Measurements from ENCODE around the gene CENPM. TPM values are rescaled to one million over a fixed set of nuclear protein-coding genes. Genes with fewer than 3 reads are reported as not detected.

The CENPM gene
- total and polyA plus RNA-seq, 4 donors, result 0.17 to 26.3 (median 2.3) TPM

DNA sequence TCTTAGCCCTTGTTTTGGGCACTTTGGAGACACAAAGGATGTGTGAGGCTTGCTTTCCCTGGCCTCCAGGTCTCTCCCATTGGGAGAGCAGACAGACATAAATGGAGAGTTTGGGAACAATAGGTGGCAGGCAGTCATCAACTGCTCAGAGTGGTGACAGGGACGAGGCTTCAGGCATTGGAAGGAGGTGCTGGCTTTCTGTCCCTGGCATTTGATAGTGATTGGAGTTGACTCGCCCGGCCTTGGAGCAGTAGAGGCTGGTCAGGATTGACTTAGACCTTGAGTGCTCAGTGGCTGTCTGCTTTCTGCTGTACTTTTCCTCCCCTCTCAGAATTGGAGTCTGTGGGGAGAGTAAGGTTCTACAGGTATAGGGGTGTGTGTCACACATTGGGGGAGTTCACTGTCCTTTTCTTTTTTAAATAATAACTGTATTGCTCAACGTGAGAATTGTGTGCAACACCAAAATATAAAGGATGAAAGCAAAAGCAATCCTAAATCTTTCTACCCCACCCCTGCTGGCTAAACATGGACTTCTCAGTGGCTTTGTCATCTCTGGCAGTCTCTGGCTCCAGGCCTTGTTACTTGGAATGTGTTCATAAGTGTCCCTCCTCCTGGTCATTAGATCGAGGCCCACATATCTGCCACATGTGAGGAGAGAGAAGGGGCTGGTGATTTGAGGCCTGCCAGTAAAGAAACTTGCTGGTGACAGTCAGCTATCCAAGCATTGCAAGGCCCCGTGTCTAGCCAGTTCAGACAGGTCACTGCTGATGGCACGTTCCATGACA, 53.2 kb downstream of the CENPM start (continued):
- no peak for TF ChIP-seq SP1 (IDR thresholded peaks at IDR 0.05)
- no peak for TF ChIP-seq TAF1 (conservative IDR thresholded peaks at IDR 0.05)
- TF ChIP-seq JUND (IDR thresholded peaks at IDR 0.05), result no peak
- TF ChIP-seq HNF4G (IDR thresholded peaks at IDR 0.05), result no peak
- TF ChIP-seq FOXA2 (IDR thresholded peaks at IDR 0.05), result no peak

DNA sequence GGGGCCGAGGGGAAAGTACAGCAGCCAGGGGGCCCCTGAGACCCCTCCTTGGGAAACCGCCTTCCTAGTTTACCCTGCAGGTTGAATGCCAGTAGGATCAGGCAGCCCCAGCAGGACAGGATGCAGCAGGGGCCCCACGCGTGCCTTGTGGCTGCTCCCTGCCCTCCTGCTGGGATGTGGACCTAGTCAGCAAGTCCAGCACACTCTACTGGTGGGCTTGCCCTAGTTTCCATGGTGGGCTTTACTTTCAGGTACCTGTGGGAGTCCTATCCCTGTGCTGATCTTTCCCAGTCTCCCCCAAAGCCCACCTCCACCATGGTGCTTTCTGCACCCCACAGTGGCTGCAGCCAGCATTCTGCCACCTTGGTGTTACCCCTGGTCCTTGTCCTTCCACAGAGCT, 54.2 kb downstream of the CENPM start:
- 95% methylated on average over 4 of the region's 4 CpGs for WGBS

DNA sequence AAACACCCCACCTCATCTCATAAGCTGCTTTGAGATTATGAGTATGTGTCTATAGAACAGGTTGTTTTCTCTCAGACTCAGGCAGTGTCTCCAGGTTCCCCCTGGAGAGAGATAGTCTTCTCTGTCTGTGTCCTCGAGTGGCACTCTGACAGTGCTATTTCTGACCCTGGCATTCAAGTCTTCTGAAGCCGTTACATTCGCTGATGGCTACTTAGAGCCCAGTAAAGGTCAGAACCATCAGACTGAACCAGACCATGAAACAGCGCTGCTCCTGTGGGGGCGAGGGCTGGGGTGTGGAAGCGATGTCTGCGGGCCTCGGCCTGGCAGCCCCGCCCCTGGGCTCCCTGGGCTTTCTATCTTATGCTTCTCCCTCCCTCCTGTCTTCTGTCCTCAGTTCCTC, 55.5 kb downstream of the CENPM start:
- no peaks in the 10 kb centered on the region for H3K4me1 ChIP-seq (ENCODE audit: control insufficient read depth in 4 of 4, insufficient read depth in 4 of 4, low read length in 3 of 4)
- H3K4me3 ChIP-seq (ENCODE audit: low read depth in 1 of 3, low read length in 3 of 3), result no peak overlapping the region
- no peak for DNase-seq (ENCODE audit: low spot score)
- WGBS, result 98% methylated on average over 9 of the region's 9 CpGs
- H3K36me3 ChIP-seq (ENCODE audit: control insufficient read depth in 4 of 4, insufficient read depth in 3 of 4, low read depth in 1 of 4, low read length in 3 of 4), result peaks cover 4 to 75% (median 56%) of the 10 kb centered on the region in 4 donors
- no peaks in the 10 kb centered on the region for H3K27me3 ChIP-seq (ENCODE audit: control insufficient read depth in 4 of 4, insufficient read depth in 4 of 4, low read length in 3 of 4)
- H3K9ac ChIP-seq (ENCODE audit: low read depth in 1 of 2, low read length in 2 of 2), result no peak overlapping the region
- no peaks in the 10 kb centered on the region for H3K9me3 ChIP-seq (ENCODE audit: control insufficient read depth in 4 of 4, low read length in 3 of 4)
- H3K27ac ChIP-seq (ENCODE audit: low read depth in 1 of 2, low read length in 2 of 2), result no peak overlapping the region
- TF ChIP-seq FOXA2 (IDR thresholded peaks at IDR 0.05), result no peak
- TF ChIP-seq, protein P1, sequence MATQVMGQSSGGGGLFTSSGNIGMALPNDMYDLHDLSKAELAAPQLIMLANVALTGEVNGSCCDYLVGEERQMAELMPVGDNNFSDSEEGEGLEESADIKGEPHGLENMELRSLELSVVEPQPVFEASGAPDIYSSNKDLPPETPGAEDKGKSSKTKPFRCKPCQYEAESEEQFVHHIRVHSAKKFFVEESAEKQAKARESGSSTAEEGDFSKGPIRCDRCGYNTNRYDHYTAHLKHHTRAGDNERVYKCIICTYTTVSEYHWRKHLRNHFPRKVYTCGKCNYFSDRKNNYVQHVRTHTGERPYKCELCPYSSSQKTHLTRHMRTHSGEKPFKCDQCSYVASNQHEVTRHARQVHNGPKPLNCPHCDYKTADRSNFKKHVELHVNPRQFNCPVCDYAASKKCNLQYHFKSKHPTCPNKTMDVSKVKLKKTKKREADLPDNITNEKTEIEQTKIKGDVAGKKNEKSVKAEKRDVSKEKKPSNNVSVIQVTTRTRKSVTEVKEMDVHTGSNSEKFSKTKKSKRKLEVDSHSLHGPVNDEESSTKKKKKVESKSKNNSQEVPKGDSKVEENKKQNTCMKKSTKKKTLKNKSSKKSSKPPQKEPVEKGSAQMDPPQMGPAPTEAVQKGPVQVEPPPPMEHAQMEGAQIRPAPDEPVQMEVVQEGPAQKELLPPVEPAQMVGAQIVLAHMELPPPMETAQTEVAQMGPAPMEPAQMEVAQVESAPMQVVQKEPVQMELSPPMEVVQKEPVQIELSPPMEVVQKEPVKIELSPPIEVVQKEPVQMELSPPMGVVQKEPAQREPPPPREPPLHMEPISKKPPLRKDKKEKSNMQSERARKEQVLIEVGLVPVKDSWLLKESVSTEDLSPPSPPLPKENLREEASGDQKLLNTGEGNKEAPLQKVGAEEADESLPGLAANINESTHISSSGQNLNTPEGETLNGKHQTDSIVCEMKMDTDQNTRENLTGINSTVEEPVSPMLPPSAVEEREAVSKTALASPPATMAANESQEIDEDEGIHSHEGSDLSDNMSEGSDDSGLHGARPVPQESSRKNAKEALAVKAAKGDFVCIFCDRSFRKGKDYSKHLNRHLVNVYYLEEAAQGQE (IDR thresholded peaks at IDR 0.05), result no peak
- TF ChIP-seq NR2F2 (IDR thresholded peaks at IDR 0.05), result no peak
- TF ChIP-seq, protein P2, sequence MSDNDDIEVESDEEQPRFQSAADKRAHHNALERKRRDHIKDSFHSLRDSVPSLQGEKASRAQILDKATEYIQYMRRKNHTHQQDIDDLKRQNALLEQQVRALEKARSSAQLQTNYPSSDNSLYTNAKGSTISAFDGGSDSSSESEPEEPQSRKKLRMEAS (IDR thresholded peaks at IDR 0.05), result no peak
- TF ChIP-seq RXRA (IDR thresholded peaks at IDR 0.05), result no peak
- TF ChIP-seq RAD21 (IDR thresholded peaks at IDR 0.05), result no peak
- TF ChIP-seq SP1 (IDR thresholded peaks at IDR 0.05), result no peak
- TF ChIP-seq, protein P3, sequence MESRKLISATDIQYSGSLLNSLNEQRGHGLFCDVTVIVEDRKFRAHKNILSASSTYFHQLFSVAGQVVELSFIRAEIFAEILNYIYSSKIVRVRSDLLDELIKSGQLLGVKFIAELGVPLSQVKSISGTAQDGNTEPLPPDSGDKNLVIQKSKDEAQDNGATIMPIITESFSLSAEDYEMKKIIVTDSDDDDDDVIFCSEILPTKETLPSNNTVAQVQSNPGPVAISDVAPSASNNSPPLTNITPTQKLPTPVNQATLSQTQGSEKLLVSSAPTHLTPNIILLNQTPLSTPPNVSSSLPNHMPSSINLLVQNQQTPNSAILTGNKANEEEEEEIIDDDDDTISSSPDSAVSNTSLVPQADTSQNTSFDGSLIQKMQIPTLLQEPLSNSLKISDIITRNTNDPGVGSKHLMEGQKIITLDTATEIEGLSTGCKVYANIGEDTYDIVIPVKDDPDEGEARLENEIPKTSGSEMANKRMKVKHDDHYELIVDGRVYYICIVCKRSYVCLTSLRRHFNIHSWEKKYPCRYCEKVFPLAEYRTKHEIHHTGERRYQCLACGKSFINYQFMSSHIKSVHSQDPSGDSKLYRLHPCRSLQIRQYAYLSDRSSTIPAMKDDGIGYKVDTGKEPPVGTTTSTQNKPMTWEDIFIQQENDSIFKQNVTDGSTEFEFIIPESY (IDR thresholded peaks at IDR 0.05), result no peak
- no peak for TF ChIP-seq YY1 (IDR thresholded peaks at IDR 0.05)
- TF ChIP-seq JUND (IDR thresholded peaks at IDR 0.05), result no peak
- TF ChIP-seq HNF4G (IDR thresholded peaks at IDR 0.05), result no peak
- no peak for TF ChIP-seq EGR1 (IDR thresholded peaks at IDR 0.05; ENCODE audit: low read depth in 2 of 2)

More for the DNA sequence above, 54.2 kb downstream of the CENPM start:
- no peak for DNase-seq (ENCODE audit: low spot score)
- TF ChIP-seq FOXA1 (IDR thresholded peaks at IDR 0.05) (no peak), FOXA2 (IDR thresholded peaks at IDR 0.05) (no peak), RXRA (IDR thresholded peaks at IDR 0.05) (no peak), TAF1 (conservative IDR thresholded peaks at IDR 0.05) (no peak), SP1 (IDR thresholded peaks at IDR 0.05) (no peak), GABPA (IDR thresholded peaks at IDR 0.05 in 1 of 2, conservative IDR thresholded peaks at IDR 0.05 in 1 of 2) (no peak), NR2F2 (IDR thresholded peaks at IDR 0.05) (no peak), EGR1 (IDR thresholded peaks at IDR 0.05; ENCODE audit: low read depth in 2 of 2) (no peak)
- TF ChIP-seq, protein P1 (IDR thresholded peaks at IDR 0.05), result no peak
- TF ChIP-seq, protein P2 (IDR thresholded peaks at IDR 0.05), result no peak
- Histone ChIP-seq H3K27me3 (ENCODE audit: control insufficient read depth in 4 of 4, insufficient read depth in 4 of 4, low read length in 3 of 4) (no peaks in the 10 kb centered on the region), H3K4me1 (ENCODE audit: control insufficient read depth in 4 of 4, insufficient read depth in 4 of 4, low read length in 3 of 4) (no peaks in the 10 kb centered on the region), H3K4me3 (ENCODE audit: low read depth in 1 of 3, low read length in 3 of 3) (no peak overlapping the region), H3K9me3 (ENCODE audit: control insufficient read depth in 4 of 4, low read length in 3 of 4) (no peaks in the 10 kb centered on the region), H3K9ac (ENCODE audit: low read depth in 1 of 2, low read length in 2 of 2) (no peak overlapping the region), H3K27ac (ENCODE audit: low read depth in 1 of 2, low read length in 2 of 2) (no peak overlapping the region), H3K36me3 (ENCODE audit: control insufficient read depth in 4 of 4, insufficient read depth in 3 of 4, low read depth in 1 of 4, low read length in 3 of 4) (peaks cover 7 to 76% (median 56%) of the 10 kb centered on the region in 4 donors)
